ENCODE results near the gene SULF2.
"Not testable (repeated sequence)": the region's sequence is repeated elsewhere in the genome, so short reads cannot be mapped to it uniquely, and the experiment has no call there.

SULF2 gene

GRCh38 chr20:47804224-47804825 is 19.0 kb upstream of the SULF2 start:
- not testable (repeated sequence) for DNase-seq

GRCh38 chr20:47802975-47803374 is 17.7 kb upstream of the SULF2 start:
- no peak for DNase-seq

GRCh38 chr20:47802226-47802920 is 17.1 kb upstream of the SULF2 start:
- no peak for DNase-seq

GRCh38 chr20:47801759-47802158 is 16.5 kb upstream of the SULF2 start:
- DNase-seq = no peak

GRCh38 chr20:47801079-47801478 is 15.8 kb upstream of the SULF2 start:
- DNase-seq = no peak

GRCh38 chr20:47800623-47801022 is 15.3 kb upstream of the SULF2 start:
- no peak for DNase-seq

- DNase-seq = no peak
These were observed 13.9 kb upstream of the SULF2 start for GRCh38 chr20:47799116-47799715.

- DNase-seq = no peak
These were observed 11.7 kb upstream of the SULF2 start for GRCh38 chr20:47796971-47797370.

GRCh38 chr20:47795214-47795907 is 10.1 kb upstream of the SULF2 start:
- no peak for DNase-seq

- DNase-seq = not testable (repeated sequence)
These were observed 9.0 kb upstream of the SULF2 start for GRCh38 chr20:47794264-47794663.

GRCh38 chr20:47792021-47792618 is 6.8 kb upstream of the SULF2 start:
- no peak for DNase-seq

- no peak for DNase-seq
These were observed 5.9 kb upstream of the SULF2 start for GRCh38 chr20:47791084-47791599.

- DNase-seq = no peak
These were observed 5.3 kb upstream of the SULF2 start for GRCh38 chr20:47790580-47790965.

- no peak for DNase-seq
These were observed 4.7 kb upstream of the SULF2 start for GRCh38 chr20:47789764-47790579.

GRCh38 chr20:47789081-47789763 is 3.9 kb upstream of the SULF2 start:
- no peak for DNase-seq

GRCh38 chr20:47788741-47789080 is 3.4 kb upstream of the SULF2 start:
- DNase-seq = no peak

- DNase-seq = no peak
These were observed 1.5 kb upstream of the SULF2 start for GRCh38 chr20:47786765-47787107.

GRCh38 chr20:47785854-47786764 is 828 bp upstream of the SULF2 start:
- peak; percentile 17 for DNase-seq

GRCh38 chr20:47784599-47785310 is 526 bp downstream of the SULF2 start:
- no peak for DNase-seq

Measured in activated CD4-positive, alpha-beta T cell treated with anti-CD3 and anti-CD28 coated beads for 48 hours (primary cell).